MM.1S (cell line): ENCODE data around the gene TMC4.

Experiments
- EZH2 ChIP-seq: fragments of 300-600 bp; sonication (generic); optimal IDR thresholded peaks from 2 replicates; pipeline ENCODE3; 2017; ENCODE audit warnings: low read depth, mild to moderate bottlenecking, antibody characterized with exemption, low read length, mixed read lengths
- EZH2phosphoT487 ChIP-seq: fragments of 300-600 bp; sonication (generic); IDR thresholded peaks from 2 replicates; pipeline ENCODE4 v1.6.1; 2018; ENCODE audit warnings: antibody characterized with exemption, low read length
- TF ChIP-seq, protein P1 (sequence below): fragments of 300-600 bp; sonication (generic); IDR thresholded peaks from 2 replicates; pipeline ENCODE4 v1.5.1; 2016; ENCODE audit warnings: antibody characterized with exemption, low read length, mixed read lengths

DNA sequence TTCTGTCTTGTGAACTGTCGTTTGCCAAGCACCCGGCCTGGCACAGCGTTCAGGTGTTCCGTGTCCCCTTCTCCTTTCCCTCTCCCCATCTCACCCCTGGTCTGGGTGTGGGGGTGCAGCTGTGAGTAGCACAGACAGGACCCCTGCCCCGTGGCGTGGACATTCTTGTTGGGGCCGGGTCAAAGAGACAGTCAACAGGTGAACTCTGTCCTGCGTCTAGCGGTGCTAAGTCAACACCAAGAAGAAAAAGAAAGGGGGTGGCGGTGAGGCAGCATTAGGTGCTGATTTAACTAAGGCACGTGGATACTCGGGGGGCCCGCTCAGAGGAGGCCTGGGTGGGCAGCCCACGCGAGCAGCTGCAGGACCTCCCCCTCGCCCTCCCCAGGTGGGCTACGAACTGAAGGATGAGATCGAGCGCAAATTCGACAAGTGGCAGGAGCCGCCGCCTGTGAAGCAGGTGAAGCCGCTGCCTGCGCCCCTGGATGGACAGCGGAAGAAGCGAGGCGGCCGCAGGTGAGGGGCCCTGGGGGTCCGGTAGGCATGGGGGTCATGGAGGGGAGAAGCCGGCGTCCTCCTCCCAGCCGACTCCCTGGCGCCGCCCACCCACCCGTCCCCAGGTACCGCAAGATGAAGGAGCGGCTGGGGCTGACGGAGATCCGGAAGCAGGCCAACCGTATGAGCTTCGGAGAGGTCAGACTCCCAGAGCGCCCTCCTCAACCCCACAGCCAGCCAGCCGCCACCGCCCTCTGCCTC lies 45.1 kb downstream of the TMC4 start:
- TF ChIP-seq, protein P1, sequence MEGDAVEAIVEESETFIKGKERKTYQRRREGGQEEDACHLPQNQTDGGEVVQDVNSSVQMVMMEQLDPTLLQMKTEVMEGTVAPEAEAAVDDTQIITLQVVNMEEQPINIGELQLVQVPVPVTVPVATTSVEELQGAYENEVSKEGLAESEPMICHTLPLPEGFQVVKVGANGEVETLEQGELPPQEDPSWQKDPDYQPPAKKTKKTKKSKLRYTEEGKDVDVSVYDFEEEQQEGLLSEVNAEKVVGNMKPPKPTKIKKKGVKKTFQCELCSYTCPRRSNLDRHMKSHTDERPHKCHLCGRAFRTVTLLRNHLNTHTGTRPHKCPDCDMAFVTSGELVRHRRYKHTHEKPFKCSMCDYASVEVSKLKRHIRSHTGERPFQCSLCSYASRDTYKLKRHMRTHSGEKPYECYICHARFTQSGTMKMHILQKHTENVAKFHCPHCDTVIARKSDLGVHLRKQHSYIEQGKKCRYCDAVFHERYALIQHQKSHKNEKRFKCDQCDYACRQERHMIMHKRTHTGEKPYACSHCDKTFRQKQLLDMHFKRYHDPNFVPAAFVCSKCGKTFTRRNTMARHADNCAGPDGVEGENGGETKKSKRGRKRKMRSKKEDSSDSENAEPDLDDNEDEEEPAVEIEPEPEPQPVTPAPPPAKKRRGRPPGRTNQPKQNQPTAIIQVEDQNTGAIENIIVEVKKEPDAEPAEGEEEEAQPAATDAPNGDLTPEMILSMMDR, result no peak
- TF ChIP-seq EZH2phosphoT487 (no peak), EZH2 (no peak)
